ENCODE data around the gene CACNA1G. TPM values are rescaled to one million over a fixed set of nuclear protein-coding genes. Genes with fewer than 3 reads are reported as not detected.

CACNA1G gene
- total RNA-seq, 1 experiment from 2014 or later = 0.07 TPM

- DNase-seq (ENCODE audit: extremely low read depth, low read depth) = no peak
Measured at GRCh38 chr17:50533185-50533584, 27.3 kb upstream of the CACNA1G start.

GRCh38 chr17:50533720-50534148 is 26.8 kb upstream of the CACNA1G start:
- no peak for DNase-seq (ENCODE audit: extremely low read depth, low read depth)

- no peak for DNase-seq (ENCODE audit: extremely low read depth, low read depth)
Measured at GRCh38 chr17:50534222-50534978, 26.1 kb upstream of the CACNA1G start.

DNA sequence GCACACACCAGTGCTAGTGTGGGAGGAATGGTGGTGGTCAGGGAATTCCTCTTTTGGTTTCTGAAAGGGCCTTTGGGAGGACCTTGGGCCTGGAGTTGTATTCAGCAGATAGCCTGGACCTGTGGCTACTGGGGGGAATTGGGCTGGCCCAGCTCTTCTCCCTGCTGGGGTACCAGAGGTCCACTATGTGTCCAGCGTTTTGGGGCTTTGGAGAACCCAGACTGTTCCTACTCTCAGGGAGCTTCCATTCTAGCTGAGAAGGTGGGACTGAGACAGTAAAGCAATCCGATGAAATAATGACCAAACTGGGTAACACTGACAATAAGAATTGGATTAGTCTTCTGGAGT is 25.6 kb upstream of the CACNA1G start:
- no peak for DNase-seq (ENCODE audit: extremely low read depth, low read depth)

- no peak for DNase-seq (ENCODE audit: extremely low read depth, low read depth)
Measured at GRCh38 chr17:50535407-50535806, 25.1 kb upstream of the CACNA1G start.

GRCh38 chr17:50536683-50537646 is 23.6 kb upstream of the CACNA1G start:
- no peak for DNase-seq (ENCODE audit: extremely low read depth, low read depth)

- DNase-seq (ENCODE audit: extremely low read depth, low read depth) = no peak
Measured at GRCh38 chr17:50537721-50538548, 22.6 kb upstream of the CACNA1G start.

- DNase-seq (ENCODE audit: extremely low read depth, low read depth) = no peak
Measured at GRCh38 chr17:50538549-50539410, 21.7 kb upstream of the CACNA1G start.

- no peak for DNase-seq (ENCODE audit: extremely low read depth, low read depth)
Measured at GRCh38 chr17:50539762-50540559, 20.6 kb upstream of the CACNA1G start.

- no peak for DNase-seq (ENCODE audit: extremely low read depth, low read depth)
Measured at GRCh38 chr17:50540560-50541401, 19.7 kb upstream of the CACNA1G start.

DNA sequence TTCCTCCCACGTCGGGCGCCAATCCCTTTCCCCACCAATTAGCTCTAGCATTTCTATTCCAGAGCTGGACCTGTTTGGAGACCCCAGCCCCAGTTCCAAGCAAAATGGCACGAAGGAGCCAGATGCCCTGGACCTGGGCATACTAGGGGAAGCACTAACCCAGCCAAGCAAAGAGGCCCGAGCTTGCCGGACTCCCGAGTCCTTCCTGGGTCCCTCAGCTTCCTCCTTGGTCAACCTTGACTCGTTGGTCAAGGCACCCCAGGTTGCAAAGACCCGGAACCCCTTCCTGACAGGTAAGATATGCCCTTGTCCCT is 19.2 kb upstream of the CACNA1G start:
- DNase-seq (ENCODE audit: extremely low read depth, low read depth) = no peak

DNA sequence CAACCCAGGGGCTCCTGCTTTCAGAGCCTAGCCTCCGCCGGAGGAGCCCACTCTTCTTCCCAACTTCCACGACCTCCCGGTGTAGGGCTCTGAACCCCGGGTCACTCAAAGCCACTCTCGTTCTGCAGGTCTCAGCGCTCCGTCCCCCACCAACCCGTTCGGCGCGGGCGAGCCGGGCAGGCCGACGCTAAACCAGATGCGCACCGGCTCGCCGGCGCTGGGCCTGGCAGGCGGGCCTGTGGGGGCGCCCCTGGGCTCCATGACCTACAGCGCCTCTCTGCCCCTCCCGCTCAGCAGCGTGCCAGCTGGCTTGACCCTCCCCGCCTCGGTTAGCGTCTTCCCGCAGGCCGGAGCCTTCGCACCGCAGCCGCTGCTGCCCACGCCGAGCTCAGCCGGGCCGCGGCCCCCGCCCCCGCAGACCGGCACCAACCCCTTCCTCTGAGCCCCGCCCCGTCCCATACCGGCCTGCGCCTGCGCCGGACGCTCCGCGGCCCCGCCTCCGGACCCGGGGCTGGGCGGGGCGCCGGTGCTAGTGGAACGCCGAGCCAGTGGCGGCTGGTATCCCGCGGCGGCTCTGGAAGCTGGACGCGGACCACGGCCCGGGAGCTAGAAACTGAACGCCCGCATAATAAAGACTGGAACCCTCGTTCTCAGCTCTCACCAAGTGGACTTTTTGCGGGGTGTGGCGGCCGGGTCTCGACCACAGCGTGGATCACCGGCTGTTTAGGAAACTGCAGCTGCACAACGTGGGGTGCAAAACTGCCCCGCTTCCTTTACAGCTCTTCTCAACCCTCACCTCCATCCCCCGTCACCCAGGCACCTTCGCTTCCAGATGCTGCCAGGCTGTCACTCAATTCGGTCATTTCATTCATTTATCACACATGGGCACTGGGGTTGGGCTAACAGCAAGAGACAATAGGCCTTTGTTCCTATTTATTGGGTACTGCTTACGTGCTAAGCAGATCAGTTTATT is 18.5 kb upstream of the CACNA1G start:
- peak; percentile 85 for DNase-seq (ENCODE audit: extremely low read depth, low read depth)

GRCh38 chr17:50542795-50543774 is 17.4 kb upstream of the CACNA1G start:
- DNase-seq (ENCODE audit: extremely low read depth, low read depth) = no peak

GRCh38 chr17:50544516-50544915 is 16.0 kb upstream of the CACNA1G start:
- DNase-seq (ENCODE audit: extremely low read depth, low read depth) = no peak

- no peak for DNase-seq (ENCODE audit: extremely low read depth, low read depth)
Measured at GRCh38 chr17:50545311-50545710, 15.2 kb upstream of the CACNA1G start.

DNA sequence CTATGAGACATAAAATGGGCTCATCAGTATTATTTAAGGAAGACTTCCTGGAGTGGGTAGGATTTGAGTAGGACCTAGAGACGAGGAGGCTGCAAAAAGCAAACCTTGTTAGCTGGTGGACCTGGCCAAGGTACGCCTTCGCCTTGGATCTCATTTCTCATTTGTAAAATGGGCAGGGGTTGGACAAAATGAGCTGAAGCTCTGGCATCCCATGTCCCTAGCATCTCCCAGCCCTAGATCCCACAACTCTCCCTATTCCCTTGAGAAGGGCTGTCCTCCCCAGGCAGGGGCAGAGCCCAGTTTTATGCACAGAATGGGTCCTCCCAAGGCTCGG is 13.8 kb upstream of the CACNA1G start:
- no peak for DNase-seq (ENCODE audit: extremely low read depth, low read depth)

Data from NCI-H460 (cell line).